GM12874 (cell line): ENCODE data around the gene EYS.

Source experiments
- TF ChIP-seq, protein P1 (sequence below): IDR thresholded peaks from 2 replicates; pipeline ENCODE4 v1.5.1; 2011; ENCODE audit warnings: low read depth, mild to moderate bottlenecking, control low read depth, low read length, moderate library complexity; ENCODE audit not compliant: insufficient read depth

The EYS gene

GRCh38 chr6:63713332-63713731 lies 1993.7 kb downstream of the EYS start:
- TF ChIP-seq, protein P1, sequence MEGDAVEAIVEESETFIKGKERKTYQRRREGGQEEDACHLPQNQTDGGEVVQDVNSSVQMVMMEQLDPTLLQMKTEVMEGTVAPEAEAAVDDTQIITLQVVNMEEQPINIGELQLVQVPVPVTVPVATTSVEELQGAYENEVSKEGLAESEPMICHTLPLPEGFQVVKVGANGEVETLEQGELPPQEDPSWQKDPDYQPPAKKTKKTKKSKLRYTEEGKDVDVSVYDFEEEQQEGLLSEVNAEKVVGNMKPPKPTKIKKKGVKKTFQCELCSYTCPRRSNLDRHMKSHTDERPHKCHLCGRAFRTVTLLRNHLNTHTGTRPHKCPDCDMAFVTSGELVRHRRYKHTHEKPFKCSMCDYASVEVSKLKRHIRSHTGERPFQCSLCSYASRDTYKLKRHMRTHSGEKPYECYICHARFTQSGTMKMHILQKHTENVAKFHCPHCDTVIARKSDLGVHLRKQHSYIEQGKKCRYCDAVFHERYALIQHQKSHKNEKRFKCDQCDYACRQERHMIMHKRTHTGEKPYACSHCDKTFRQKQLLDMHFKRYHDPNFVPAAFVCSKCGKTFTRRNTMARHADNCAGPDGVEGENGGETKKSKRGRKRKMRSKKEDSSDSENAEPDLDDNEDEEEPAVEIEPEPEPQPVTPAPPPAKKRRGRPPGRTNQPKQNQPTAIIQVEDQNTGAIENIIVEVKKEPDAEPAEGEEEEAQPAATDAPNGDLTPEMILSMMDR = no peak

DNA sequence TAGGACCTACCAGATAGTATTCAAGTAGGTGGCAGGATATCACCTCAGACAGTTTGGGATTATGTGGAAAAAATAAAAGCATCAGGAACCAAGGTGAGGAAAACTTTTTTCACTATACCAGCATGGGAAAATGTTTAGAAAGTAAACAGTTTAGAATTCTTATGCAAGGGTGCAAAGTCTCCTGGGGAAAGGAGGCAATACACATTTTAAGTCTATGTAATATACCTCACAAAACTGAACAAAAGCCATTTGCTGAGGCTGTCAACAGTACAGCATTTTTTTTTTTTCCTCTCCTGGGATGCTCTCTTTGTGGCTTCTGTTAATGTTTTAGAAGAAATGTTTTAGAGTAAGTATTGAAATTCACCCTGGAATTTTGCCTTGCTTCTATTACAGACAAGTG lies 1997.9 kb downstream of the EYS start:
- TF ChIP-seq, protein P1 = no peak

GRCh38 chr6:63708631-63709030 lies 1998.4 kb downstream of the EYS start:
- TF ChIP-seq, protein P1 = no peak

DNA sequence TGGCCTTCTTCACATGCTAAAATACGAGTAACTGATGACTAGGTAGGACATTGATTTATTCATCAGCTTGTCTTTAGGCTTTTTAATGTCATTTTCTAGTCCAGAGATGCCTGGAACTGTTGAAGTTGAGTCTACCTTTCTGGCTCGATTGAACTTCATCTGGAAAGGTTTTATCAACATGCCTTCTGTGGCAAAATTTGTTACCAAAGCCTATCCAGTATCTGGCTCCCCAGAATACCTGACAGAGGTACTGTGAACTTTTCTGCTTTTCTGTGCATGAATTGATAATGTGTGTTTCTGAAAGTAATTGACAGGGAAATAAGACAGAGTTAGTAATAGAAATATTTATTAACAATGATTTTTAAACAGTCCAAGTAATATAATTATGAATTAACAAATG lies 2000.4 kb downstream of the EYS start:
- TF ChIP-seq, protein P1 = no peak

GRCh38 chr6:63705707-63706106 lies 2001.3 kb downstream of the EYS start:
- TF ChIP-seq, protein P1 = no peak

DNA sequence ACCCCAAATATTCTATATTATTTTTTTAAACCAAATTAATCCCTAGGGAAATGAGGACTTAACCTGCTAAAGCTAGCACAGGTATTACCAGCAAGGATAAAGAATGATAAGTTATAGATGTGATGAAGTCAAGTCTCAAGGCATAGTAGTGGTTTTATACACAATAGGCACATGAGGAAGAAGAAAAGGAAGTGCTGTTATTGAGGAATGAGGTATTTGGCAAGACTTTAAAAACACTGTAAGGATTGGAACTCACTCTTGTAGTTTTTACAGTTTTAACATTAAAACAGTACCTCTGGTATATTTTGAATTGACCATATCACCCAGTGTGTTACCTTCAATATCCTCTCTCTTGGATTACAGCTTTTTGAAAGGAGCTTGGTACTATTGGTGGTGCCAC lies 2016.8 kb downstream of the EYS start:
- TF ChIP-seq, protein P1 = no peak

- TF ChIP-seq, protein P1 = no peak
These were observed 2017.6 kb downstream of the EYS start for GRCh38 chr6:63689421-63689820.
